ENCODE results near the gene NTN5. TPM values are rescaled to one million over a fixed set of nuclear protein-coding genes. Genes with fewer than 3 reads are reported as not detected.

The NTN5 gene
- total and polyA plus RNA-seq, 9 of the 15 experiments (the other 6 are each of a cell fraction or from before 2014, with no cell fraction given), result not detected

DNA sequence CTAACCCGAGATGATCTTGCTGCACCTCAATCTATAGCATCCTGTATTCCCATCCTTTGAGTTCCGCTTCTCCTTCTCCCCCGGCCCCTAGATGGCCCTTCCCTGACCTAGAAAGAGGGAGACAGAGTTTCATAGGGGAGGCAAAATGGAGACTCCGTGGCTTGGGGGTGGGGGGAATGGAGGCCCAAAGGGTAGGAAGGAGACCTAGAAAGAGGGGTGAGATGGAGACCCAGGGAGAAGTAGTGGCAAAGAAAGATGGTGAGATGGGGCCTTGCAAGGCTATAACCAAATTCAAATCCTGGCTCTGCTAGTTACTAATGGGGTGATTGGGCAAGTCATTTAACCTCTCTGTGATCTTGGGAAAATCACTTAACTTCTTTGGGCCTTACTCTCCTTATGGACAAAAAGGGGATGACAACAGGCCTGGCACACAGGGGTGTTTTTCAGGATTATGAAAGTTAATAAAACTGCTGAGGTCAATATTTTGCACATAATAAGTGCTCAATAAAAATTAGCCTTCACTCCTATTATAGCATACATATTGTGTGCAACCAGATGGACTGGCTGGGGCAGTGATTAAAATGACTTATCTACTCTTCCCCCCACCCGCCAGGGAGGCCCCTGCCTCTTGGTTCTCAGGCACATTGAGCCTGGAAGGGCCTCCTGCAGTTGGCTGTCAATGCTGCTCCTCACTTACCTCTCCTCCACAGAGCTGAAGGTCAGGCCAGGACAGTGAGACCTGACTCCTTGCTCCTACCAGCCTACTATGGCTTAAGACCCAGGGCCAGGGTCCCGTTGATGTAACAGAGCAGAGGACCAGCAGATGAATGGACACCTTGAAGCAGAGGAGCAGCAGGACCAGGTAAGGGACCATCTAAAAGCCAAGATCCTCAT, 52.9 kb downstream of the NTN5 start (continued):
- TF ChIP-seq FOXO4 (CRISPR knock-in tag; IDR thresholded peaks at IDR 0.05), result peak; percentile 68; the same call in 1 of the 2 replicates
- TF ChIP-seq ZFP1 (CRISPR knock-in tag; IDR thresholded peaks at IDR 0.05), result no peak
- no peak for TF ChIP-seq ZNF3 (CRISPR knock-in tag; IDR thresholded peaks at IDR 0.05)
- TF ChIP-seq ADNP (tag; IDR thresholded peaks at IDR 0.05), result peak; percentile 100
- peak; percentile 72; the same call in 1 of the 2 replicates for TF ChIP-seq OTX1 (CRISPR knock-in tag; IDR thresholded peaks at IDR 0.05)
- TF ChIP-seq CBFA2T3 (IDR thresholded peaks at IDR 0.05), result peak; percentile 45; the same call in 1 of the 2 replicates
- TF ChIP-seq, protein P1, sequence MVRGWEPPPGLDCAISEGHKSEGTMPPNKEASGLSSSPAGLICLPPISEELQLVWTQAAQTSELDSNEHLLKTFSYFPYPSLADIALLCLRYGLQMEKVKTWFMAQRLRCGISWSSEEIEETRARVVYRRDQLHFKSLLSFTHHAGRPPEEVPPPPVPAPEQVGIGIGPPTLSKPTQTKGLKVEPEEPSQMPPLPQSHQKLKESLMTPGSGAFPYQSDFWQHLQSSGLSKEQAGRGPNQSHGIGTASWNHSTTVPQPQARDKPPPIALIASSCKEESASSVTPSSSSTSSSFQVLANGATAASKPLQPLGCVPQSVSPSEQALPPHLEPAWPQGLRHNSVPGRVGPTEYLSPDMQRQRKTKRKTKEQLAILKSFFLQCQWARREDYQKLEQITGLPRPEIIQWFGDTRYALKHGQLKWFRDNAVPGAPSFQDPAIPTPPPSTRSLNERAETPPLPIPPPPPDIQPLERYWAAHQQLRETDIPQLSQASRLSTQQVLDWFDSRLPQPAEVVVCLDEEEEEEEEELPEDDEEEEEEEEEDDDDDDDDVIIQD (CRISPR knock-in tag; IDR thresholded peaks at IDR 0.05), result no peak
- TF ChIP-seq NCOA1 (IDR thresholded peaks at IDR 0.05; ENCODE audit: low read depth), result no peak
- TF ChIP-seq DACH1 (IDR thresholded peaks at IDR 0.05; ENCODE audit: partially characterized antibody), result peak; percentile 5
- TF ChIP-seq, protein P2, sequence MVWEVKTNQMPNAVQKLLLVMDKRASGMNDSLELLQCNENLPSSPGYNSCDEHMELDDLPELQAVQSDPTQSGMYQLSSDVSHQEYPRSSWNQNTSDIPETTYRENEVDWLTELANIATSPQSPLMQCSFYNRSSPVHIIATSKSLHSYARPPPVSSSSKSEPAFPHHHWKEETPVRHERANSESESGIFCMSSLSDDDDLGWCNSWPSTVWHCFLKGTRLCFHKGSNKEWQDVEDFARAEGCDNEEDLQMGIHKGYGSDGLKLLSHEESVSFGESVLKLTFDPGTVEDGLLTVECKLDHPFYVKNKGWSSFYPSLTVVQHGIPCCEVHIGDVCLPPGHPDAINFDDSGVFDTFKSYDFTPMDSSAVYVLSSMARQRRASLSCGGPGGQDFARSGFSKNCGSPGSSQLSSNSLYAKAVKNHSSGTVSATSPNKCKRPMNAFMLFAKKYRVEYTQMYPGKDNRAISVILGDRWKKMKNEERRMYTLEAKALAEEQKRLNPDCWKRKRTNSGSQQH (CRISPR knock-in tag; IDR thresholded peaks at IDR 0.05), result 0 out of 2 replicates have a peak, but pooled peaks have one; percentile 35
- TF ChIP-seq TCF15 (CRISPR knock-in tag; IDR thresholded peaks at IDR 0.05), result 0 out of 2 replicates have a peak, but pooled peaks have one; percentile 24
- TF ChIP-seq KDM5B (IDR thresholded peaks at IDR 0.05; ENCODE audit: insufficient replicate concordance, low read depth, low read length), result no peak
- TF ChIP-seq, protein P3, sequence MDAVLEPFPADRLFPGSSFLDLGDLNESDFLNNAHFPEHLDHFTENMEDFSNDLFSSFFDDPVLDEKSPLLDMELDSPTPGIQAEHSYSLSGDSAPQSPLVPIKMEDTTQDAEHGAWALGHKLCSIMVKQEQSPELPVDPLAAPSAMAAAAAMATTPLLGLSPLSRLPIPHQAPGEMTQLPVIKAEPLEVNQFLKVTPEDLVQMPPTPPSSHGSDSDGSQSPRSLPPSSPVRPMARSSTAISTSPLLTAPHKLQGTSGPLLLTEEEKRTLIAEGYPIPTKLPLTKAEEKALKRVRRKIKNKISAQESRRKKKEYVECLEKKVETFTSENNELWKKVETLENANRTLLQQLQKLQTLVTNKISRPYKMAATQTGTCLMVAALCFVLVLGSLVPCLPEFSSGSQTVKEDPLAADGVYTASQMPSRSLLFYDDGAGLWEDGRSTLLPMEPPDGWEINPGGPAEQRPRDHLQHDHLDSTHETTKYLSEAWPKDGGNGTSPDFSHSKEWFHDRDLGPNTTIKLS (IDR thresholded peaks at IDR 0.05; ENCODE audit: borderline replicate concordance, low read depth), result no peak
- TF ChIP-seq ZNF699 (CRISPR knock-in tag; IDR thresholded peaks at IDR 0.05; ENCODE audit: insufficient replicate concordance), result no peak
- TF ChIP-seq NFIX (CRISPR knock-in tag; IDR thresholded peaks at IDR 0.05; ENCODE audit: low read depth), result no peak
- peak; percentile 14; the same call in 1 of the 2 replicates for TF ChIP-seq NFRKB (IDR thresholded peaks at IDR 0.05; ENCODE audit: low read depth)
- TF ChIP-seq ZNF263 (CRISPR knock-in tag; IDR thresholded peaks at IDR 0.05; ENCODE audit: borderline replicate concordance), result no peak
- TF ChIP-seq ZNF507 (tag; conservative IDR thresholded peaks at IDR 0.05), result no peak
